Suppressor macrophage treated with lipopolysaccharide for 4 hours (primary cell): ENCODE results near the gene SOX8.
"Not testable (repeated sequence)": the region's sequence is repeated elsewhere in the genome, so short reads cannot be mapped to it uniquely, and the experiment has no call there.

Source experiments
- DNase-seq: peaks from one replicate; pipeline ENCODE4 v3.0.0-alpha.2; 2020

Gene SOX8

DNA sequence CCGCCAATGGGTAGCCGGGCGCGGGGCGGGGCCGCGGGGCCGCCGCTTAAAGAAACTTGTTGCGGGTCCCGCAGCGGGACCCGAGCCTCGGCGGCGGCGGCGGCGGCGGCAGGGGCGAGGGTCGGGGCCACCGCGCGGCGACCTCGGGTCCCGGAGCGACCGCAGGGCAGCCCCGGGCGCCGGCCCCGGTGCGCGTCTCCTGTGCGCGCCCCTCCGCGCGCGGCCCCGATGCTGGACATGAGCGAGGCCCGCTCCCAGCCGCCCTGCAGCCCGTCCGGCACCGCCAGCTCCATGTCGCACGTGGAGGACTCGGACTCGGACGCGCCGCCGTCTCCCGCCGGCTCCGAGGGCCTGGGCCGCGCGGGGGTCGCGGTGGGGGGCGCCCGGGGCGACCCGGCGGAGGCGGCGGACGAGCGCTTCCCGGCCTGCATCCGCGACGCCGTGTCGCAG, at the start of gene SOX8:
Gene SOX8 (plus strand): TSS at position 76 of the 450 bp plus-strand sequence. CDS start 153 bp downstream, at position 229.
- no peak for DNase-seq

- no peak for DNase-seq
Observed at GRCh38 chr16:932831-933330, 48.7 kb upstream of the SOX8 start.

GRCh38 chr16:933581-933980, 48.0 kb upstream of the SOX8 start:
- no peak for DNase-seq

DNA sequence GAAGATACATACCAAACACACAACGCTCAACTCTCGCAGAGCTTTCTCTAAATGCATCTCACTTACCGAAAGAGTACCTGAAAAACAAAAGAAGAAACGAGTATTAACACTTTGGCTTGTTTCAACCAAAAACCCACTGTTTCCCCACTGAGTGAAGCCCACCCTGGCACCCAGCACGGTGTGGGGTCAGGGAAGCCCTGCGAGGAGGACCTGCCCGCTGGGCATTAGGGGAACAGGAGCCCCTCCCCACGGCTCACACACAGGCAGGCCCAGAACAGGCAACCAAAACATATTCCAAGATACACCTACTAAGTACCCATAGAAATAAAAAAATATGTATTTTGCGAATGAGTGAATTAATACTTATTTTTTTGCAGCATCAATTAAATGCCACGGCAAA, 47.4 kb upstream of the SOX8 start:
- DNase-seq, result no peak

- no peak for DNase-seq
Observed at GRCh38 chr16:935684-936083, 45.9 kb upstream of the SOX8 start.

- DNase-seq, result no peak
Observed at GRCh38 chr16:937311-937710, 44.3 kb upstream of the SOX8 start.

DNA sequence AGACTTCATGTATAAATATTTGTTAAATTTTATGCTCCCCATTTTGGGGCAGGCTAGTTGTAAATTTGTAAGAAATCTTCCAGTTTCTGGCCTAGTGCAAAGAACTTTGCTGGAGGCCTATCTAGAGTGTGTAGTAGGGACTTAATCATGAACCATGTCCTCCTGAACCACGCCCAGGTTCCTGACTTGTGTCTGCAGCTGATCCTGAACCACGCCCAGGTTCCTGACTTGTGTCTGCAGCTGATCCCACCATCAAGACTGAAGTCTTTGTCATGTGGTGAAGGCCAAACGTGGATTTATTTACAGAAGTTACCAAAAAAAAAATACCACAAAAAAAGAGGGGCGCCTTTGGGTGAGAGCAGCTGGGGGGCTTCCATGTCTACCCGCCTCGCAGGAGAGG, 43.8 kb upstream of the SOX8 start:
- DNase-seq, result no peak

DNA sequence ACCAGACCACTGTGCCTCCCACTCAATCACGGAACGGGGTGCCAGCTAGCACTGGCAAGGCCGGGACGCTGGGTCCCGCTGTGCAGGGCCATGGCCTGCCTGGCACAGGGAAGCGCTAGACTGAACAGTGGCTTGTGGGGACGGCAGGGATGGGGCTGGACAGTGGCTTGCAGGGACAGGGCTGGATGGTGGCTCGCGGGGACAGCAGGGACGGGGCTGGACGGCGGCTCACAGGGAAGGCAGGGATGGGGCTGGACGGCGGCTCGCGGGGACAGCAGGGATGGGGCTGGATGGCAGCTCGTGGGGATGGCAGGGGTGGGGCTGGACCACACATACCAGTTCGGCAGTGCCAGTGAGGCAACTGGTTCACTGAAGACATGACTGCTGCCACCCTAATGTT, 43.4 kb upstream of the SOX8 start:
- no peak for DNase-seq

- DNase-seq, result no peak
Observed at GRCh38 chr16:938752-939151, 42.8 kb upstream of the SOX8 start.

GRCh38 chr16:939311-939710, 42.3 kb upstream of the SOX8 start:
- no peak for DNase-seq

DNA sequence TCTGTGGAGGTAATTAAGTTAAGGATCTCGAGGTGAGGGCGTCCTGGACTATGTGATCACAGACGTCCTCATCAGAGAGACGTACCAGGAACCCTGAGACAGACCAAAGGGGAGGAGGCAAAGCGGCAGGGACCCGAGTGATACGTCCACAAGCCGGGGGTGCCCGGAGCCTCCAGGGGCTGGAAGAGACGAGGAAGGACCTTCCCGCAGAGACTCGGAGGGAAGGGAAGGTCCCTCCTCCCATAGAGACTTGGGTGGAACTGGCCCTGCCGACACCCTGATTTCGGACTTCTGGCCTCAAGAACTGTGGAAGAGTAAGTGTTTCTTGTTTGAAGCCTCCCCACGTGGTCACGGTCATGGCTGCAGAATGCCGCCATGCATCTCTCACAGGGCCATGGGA, 41.6 kb upstream of the SOX8 start:
- DNase-seq, result no peak

- no peak for DNase-seq
Observed at GRCh38 chr16:942436-943060, 39.0 kb upstream of the SOX8 start.

- no peak for DNase-seq
Observed at GRCh38 chr16:943971-944370, 37.6 kb upstream of the SOX8 start.

DNA sequence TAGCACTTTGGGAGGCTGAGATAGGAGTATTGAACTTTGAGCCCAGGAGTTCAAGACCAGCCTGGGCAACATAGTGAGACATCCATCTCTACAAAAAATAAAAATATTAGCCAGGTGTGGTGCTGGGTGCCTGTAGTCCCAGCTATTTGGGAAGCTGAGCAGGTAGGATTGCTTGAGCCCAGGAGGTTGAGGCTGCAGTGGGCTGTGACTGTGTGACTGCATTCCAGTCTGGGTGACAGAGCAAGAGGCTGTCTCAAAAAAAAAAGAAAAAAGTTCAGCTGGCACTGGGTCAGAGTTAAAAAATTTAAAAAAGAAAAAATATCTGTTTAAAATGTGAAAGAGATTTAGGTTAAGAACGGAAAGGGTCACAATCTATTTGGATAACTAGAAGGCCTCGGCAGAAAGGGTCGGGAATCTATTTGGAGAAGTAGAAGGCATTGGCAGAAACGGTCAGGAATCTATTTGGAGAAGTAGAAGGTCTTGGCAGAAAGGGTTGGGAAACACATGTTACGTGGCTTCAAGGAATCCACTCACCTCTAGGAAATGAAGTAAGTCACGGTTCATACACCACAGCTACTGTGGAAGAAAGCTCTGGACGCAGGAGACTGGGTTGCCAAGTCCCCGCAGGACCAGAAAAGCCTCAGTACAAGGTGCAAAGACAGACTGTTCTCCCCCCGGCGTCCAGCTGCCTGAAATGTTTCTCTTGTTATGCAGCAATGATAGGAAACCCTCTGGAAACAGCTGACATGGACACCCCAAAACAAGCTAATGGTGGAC, 36.1 kb upstream of the SOX8 start:
- DNase-seq, result no peak

DNA sequence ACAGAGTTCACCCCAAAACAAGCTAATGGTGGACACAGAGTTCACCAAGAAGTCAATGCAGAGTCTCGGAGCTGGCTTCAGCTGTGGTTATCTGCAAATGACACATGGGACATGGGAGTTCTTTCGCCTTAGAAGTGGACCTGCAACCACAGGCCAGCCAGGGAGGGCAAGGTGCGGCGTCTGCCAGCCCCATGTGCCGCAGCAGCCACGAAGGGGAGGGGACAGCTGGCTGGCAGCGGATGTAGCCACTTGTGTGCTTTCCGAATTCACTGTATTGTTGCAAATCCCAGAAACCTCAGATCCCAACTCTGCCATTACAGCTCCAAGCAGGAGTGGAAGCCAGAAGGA, 35.5 kb upstream of the SOX8 start:
- DNase-seq, result no peak

DNA sequence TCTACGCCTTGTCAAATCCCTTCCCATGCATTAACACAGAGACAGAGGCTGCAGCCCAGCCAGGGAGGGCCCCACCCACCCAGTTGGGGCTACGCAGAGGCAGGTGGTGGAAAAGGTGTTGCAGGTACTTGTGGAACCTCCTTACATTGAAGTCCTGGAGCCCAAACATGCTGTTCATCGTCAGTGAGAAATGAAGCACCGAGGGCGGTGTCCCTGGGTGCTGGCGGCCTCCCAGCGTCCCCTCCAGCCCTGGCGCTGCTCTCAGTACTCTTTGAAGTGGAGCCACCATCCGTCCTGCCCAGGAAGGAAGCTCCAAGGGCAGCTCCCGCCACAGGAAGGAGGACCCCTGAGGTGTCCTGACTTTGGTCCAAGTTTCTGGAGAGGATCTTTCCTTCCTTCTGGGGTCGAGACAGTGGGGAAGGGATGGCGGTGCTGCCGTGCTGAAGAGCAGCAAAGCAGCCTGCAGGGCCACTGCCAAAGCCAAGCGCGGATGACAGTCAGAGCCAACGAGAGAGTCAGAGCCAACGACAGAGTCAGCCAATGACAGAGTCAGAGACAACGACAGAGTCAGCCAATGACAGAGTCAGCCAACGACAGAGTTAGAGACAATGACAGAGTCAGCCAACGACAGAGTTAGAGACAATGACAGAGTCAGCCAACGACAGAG, 34.2 kb upstream of the SOX8 start:
- DNase-seq, result no peak

- DNase-seq, result not testable (repeated sequence)
Observed at GRCh38 chr16:947922-948303, 33.7 kb upstream of the SOX8 start.

DNA sequence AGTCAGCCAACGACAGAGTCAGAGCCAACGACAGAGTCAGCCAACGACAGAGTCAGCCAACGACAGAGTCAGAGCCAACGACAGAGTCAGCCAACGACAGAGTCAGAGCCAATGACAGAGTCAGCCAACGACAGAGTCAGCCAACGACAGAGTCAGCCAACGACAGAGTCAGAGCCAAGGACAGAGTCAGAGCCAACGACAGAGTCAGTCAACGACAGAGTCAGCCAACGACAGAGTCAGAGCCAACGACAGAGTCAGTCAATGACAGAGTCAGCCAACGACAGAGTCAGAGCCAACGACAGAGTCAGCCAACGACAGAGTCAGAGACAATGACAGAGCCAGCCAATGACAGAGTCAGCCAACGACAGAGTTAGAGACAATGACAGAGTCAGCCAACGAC, 32.8 kb upstream of the SOX8 start:
- DNase-seq, result not testable (repeated sequence)

DNA sequence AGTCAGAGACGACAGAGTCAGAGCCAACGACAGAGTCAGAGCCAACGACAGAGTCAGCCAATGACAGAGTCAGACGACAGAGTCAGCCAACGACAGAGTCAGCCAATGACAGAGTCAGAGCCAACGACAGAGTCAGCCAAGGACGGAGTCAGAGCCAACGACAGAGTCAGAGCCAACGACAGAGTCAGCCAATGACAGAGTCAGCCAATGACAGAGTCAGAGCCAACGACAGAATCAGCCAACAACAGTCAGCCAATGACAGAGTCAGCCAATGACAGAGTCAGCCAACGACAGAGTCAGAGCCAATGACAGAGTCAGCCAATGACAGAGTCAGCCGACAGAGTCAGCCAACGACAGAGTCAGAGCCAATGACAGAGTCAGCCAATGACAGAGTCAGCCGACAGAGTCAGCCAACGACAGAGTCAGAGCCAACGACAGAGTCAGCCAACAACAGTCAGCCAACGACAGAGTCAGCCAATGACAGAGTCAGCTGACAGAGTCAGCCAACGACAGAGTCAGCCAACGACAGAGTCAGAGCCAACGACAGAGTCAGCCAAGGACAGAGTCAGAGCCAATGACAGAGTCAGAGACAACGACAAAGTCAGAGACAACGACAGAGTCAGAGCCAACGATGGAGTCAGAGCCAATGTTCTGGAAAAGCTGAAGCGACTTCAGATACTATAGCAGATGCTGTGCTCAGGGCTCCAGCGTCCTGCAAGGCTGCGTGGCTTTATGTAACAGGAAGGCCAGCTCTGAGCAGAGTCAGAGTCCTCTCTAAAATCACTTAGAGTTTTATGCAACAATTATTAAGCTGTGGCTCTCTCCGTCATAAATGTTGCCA, 30.6 kb upstream of the SOX8 start:
- not testable (repeated sequence) for DNase-seq

- no peak for DNase-seq
Observed at GRCh38 chr16:951660-952301, 29.8 kb upstream of the SOX8 start.

DNA sequence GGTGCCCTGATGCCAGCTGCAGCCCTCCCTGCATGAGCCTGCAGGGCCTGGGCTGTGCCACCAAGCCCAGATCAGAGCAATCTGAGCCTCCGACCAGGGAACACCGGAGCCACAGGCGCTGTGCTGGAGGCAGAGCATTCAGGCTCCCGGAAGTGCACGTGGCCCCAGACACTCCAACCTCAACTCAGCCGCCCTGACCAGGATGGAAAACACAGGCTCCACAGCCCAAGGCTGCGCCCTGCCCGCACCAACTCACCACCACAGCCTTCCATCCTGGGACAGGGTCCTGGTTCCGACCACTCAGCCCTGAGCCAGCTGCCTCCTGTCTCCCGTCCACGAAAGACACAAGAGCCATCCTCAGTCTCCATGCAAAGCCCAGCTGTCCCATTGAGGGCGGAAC, 29.2 kb upstream of the SOX8 start:
- DNase-seq, result no peak

DNA sequence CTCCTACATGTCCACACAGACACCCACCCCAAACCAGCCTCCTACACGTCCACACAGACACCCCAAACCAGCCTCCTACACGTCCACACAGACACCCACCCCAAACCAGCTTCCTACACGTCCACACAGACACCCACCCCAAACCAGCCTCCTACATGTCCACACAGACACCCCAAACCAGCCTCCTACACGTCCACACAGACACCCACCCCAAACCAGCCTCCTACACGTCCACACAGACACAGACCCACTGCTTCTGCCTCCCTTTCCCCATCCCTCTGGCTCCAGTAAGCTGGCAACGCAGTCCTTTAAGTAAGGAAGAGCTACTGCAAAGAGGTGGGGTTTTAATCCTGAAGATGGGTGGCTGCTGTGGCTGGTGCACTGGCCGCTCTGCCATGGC, 27.8 kb upstream of the SOX8 start:
- not testable (repeated sequence) for DNase-seq

- DNase-seq, result not testable (repeated sequence)
Observed at GRCh38 chr16:955766-956165, 25.8 kb upstream of the SOX8 start.
